Measurements from ENCODE around the gene TMED5.
"Not testable (repeated sequence)": the region's sequence is repeated elsewhere in the genome, so short reads cannot be mapped to it uniquely, and the experiment has no call there.

Gene TMED5

GRCh38 chr1:93171549-93172034, 8.6 kb downstream of the TMED5 start:
- no peak for DNase-seq (ENCODE audit: low spot score)

GRCh38 chr1:93170141-93170678, 10.0 kb downstream of the TMED5 start:
- not testable (repeated sequence) for DNase-seq (ENCODE audit: low spot score)

- no peak for DNase-seq (ENCODE audit: low spot score)
Observed at GRCh38 chr1:93167006-93167405, 13.2 kb downstream of the TMED5 start.

- not testable (repeated sequence) for DNase-seq (ENCODE audit: low spot score)
Observed at GRCh38 chr1:93165895-93166294, 14.3 kb downstream of the TMED5 start.

- DNase-seq (ENCODE audit: low spot score): no peak
Observed at GRCh38 chr1:93164816-93165215, 15.4 kb downstream of the TMED5 start.

- not testable (repeated sequence) for DNase-seq (ENCODE audit: low spot score)
Observed at GRCh38 chr1:93163314-93163713, 16.9 kb downstream of the TMED5 start.

GRCh38 chr1:93159337-93159736, 20.9 kb downstream of the TMED5 start:
- DNase-seq (ENCODE audit: low spot score): no peak

- no peak for DNase-seq (ENCODE audit: low spot score)
Observed at GRCh38 chr1:93155335-93155734, 24.9 kb downstream of the TMED5 start.

- no peak for DNase-seq (ENCODE audit: low spot score)
Observed at GRCh38 chr1:93154898-93155297, 25.3 kb downstream of the TMED5 start.

GRCh38 chr1:93152835-93153234, 27.4 kb downstream of the TMED5 start:
- DNase-seq (ENCODE audit: low spot score): no peak

GRCh38 chr1:93151474-93151873, 28.7 kb downstream of the TMED5 start:
- DNase-seq (ENCODE audit: low spot score): no peak

- no peak for DNase-seq (ENCODE audit: low spot score)
Observed at GRCh38 chr1:93150729-93151128, 29.5 kb downstream of the TMED5 start.

- DNase-seq (ENCODE audit: low spot score): no peak
Observed at GRCh38 chr1:93148001-93148400, 32.2 kb downstream of the TMED5 start.

GRCh38 chr1:93143769-93144168, 36.4 kb downstream of the TMED5 start:
- no peak for DNase-seq (ENCODE audit: low spot score)

- DNase-seq (ENCODE audit: low spot score): no peak
Observed at GRCh38 chr1:93143136-93143535, 37.1 kb downstream of the TMED5 start.

- DNase-seq (ENCODE audit: low spot score): no peak
Observed at GRCh38 chr1:93142161-93142560, 38.1 kb downstream of the TMED5 start.

GRCh38 chr1:93140106-93140505, 40.1 kb downstream of the TMED5 start:
- no peak for DNase-seq (ENCODE audit: low spot score)

GRCh38 chr1:93137604-93138292, 42.5 kb downstream of the TMED5 start:
- no peak for DNase-seq (ENCODE audit: low spot score)

GRCh38 chr1:93136445-93136844, 43.8 kb downstream of the TMED5 start:
- DNase-seq (ENCODE audit: low spot score): no peak

GRCh38 chr1:93132638-93133037, 47.6 kb downstream of the TMED5 start:
- DNase-seq (ENCODE audit: low spot score): no peak

GRCh38 chr1:93129507-93130099, 50.6 kb downstream of the TMED5 start:
- DNase-seq (ENCODE audit: low spot score): peak; percentile 15

- DNase-seq (ENCODE audit: low spot score): no peak
Observed at GRCh38 chr1:93124556-93125355, 55.5 kb downstream of the TMED5 start.

All from HuH-7 (cell line).